Amniotic stem cell (primary cell): ENCODE results near the gene NCOA7.
"Not testable (repeated sequence)": the region's sequence is repeated elsewhere in the genome, so short reads cannot be mapped to it uniquely, and the experiment has no call there.

Experiments used
- DNase-seq: peaks from one replicate; lab custom pipeline; 2025; lab: John Stamatoyannopoulos, UW

The NCOA7 gene

DNA sequence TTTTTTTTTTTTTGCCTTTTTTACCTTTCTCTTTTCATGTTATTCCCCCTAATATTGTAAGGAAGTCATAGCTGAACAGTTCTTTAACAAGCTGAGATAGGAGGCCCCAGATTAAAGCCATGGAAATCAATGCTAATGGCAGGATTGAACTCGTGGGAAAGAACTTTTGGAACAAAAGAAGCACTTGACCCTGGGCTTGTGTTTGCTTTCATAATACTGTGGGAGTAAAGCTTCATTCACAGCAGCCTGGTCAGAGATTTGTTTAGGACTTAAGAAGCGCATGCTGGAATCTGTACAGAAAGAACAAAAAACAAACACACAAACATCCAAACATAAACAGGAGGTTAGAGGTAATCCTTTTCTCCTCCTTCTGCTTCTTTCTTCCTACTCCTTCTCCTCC lies 36.2 kb upstream of the NCOA7 start:
- DNase-seq = no peak

- DNase-seq = no peak
Measured at GRCh38 chr6:125759184-125759902, 31.4 kb upstream of the NCOA7 start.

DNA sequence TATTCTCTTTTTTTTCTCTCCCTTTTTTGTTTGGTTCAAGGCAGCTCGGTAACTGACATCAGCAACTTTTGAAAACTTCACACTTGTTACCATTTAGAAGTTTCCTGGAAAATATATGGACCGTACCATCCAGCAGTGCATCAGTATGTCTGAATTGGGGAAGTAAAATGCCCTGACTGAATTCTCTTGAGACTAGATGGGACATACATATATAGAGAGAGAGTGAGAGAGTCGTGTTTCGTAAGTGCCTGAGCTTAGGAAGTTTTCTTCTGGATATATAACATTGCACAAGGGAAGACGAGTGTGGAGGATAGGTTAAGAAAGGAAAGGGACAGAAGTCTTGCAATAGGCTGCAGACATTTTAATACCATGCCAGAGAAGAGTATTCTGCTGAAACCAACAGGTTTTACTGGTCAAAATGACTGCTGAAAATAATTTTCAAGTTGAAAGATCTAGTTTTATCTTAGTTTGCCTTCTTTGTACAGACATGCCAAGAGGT lies 30.8 kb upstream of the NCOA7 start:
- DNase-seq = no peak

DNA sequence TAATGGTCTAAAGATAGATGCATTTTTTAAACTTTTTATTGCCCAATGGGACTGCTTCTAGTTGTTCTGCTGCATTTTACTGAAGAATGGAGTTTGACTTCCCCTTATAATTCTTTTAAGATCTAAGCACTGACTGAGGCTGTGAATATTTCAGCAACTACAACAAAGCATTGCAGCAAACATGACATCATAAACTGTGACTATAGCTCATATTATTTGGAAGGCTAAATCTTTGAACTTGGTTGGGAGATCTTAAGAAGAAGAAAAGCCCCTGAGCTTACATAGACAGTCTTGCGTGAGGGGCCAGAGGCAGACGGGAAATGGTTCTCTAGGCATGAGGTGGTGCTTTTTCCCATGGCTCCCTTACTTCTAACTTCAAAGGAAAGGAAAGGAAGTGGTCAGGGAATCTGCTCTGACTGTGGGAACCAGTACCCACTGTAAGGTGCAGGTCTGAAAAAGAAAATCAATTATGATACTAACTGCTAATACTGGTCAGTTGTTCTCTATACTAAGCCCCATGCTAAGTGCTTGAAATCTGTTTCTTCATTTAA lies 26.6 kb upstream of the NCOA7 start:
- DNase-seq = no peak

DNA sequence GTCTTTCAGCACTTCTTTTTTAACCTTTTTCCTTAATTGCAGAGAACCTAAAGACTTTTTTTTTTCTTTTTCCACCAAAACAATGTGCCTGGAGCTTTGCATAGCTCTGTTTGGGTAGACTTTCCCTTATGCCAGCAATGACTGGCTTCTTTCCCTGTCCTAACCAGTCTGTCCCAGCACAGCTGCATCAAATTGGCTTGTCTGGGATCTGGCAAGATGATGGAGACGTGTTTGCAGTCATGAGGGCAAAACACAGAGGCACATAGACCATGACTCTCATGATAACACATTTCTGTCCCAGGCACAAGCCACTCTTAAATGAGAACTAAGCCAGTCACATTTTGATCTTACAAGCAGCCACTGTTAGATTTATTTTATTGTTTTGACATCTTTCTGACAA lies 24.8 kb upstream of the NCOA7 start:
- DNase-seq = no peak

- no peak for DNase-seq
Measured at GRCh38 chr6:125766641-125767040, 24.1 kb upstream of the NCOA7 start.

GRCh38 chr6:125769147-125769783 lies 21.5 kb upstream of the NCOA7 start:
- DNase-seq = no peak

DNA sequence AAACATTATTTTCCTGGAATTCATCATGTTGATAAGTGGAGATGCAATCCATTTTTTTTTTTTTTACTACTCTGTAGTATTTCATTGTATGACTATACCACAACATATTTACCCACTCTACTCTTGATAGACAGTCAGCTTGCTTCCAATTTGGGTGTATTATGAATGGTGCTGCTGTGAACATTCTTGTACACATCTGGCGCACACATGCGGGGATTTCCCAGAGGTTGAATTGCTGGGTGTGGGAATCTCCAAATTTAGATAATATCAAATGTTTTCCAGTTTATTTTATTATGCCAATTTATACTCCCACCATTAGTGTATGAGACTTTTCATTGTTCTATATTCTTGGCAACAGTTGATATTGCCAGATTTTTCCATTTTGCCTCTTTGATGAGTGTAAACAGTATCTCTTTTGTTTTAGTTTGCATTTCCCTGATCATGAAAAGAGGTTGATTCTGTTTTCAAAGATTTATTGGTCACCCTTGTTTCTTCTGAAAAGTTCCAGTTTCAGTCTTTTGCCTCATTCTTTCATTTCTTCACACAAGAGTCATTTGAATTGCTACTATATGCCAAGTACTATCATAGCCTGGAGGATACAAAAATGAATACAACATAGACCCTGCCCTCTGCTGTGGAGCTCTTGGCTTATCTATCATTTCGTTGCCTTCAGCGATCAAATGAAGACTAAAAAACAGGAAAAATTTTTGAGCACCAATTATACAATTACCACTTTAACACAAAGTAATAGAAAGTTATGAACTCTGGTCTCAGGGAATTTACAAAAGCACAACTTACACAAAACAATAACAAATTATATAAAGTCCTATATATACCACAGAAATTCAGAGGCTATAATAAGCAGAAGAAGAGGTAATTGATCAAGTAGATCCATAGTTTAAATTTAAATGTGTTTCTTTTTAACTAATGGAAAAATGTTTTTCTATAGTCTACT lies 17.1 kb upstream of the NCOA7 start:
- no peak for DNase-seq

DNA sequence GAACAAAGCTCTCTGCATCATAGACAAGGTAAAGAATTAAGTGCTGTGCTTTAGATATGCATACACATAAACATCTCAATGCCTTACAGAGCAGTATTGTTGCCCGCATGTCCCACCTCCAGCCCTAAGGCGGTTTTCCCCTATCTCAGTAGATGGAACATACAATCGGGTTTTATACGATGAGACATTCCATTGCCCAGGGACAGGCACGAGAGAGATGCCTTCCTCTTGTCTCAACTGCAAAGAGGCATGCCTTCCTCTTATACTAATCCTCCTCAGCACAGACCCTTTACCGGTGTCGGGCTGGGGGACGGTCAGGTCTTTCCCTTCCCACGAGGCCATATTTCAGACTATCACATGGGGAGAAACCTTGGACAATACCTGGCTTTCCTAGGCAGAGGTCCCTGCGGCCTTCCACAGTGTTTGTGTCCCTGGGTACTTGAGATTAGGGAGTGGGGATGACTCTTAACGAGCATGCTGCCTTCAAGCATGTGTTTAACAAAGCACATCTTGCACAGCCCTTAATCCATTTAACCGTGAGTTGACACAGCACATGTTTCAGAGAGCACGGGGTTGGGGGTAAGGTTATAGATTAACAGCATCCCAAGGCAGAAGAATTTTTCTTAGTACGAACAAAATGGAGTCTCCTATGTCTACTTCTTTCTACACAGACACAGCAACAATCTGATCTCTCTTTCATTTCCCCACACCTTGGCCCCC lies 14.5 kb upstream of the NCOA7 start:
- DNase-seq = not testable (repeated sequence)

GRCh38 chr6:125779924-125780539 lies 10.7 kb upstream of the NCOA7 start:
- DNase-seq = peak; percentile 85

DNA sequence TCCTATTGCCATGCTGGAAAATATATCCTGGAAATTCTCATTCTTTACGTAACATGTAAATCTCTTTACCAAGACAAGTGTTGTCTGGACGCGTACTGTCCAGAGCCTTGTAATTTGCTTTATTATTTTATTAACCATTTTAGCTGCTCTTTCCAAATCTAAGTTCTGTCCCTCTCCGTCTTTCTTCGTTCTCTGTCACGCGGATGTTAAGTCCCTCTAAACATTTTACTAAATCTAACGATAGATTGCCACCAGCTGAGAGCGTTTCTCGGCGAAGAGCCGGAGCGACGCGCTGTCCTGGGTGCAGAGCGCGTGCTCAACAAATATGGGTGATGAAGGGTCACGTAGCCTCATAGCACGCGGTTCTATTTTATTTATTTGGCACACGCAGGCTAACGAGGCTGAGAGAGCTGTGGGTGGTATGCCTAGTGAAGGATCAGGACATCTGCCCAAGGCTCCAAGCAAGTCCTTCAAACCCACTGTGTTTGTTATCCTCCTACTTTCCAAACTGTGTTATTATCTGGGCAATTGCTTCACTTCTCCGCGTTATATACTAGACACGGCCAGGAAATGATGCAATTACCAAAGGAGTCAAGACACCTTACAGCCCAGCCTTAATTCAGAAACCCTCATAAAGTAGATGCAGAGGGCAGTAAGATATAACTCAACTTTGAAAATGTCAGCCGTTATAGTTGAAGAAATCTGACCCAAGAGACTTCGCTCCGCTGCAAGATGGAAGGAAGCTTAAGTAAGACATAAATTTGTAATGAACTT lies 10.0 kb upstream of the NCOA7 start:
- DNase-seq = no peak

- DNase-seq = no peak
Measured at GRCh38 chr6:125781314-125781868, 9.4 kb upstream of the NCOA7 start.

DNA sequence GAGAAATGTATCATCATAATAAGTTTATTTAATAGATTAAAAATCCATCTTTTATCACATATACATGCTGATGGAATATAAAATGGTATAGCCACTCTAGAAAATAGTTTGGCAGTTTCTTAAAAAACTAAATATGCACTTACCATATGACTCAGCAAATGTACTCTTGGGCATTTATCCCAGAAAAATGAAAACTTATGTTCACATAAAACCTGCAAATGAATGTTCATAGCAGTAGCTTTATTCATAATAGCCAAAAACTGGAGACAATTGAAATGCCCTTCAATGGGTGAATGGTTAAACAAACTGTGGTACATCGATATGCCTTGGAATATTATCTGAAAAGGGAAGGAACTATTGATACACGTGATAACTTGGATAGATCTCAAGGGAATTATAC lies 6.4 kb upstream of the NCOA7 start:
- DNase-seq = no peak

GRCh38 chr6:125787791-125788190 lies 3.0 kb upstream of the NCOA7 start:
- DNase-seq = no peak

- DNase-seq = no peak
Measured at GRCh38 chr6:125789167-125789566, 1.6 kb upstream of the NCOA7 start.

- DNase-seq = no peak
Measured at GRCh38 chr6:125789576-125790357, 993 bp upstream of the NCOA7 start.

- DNase-seq = no peak
Measured at GRCh38 chr6:125791151-125791819, 525 bp downstream of the NCOA7 start.

GRCh38 chr6:125791820-125792165 lies 1.0 kb downstream of the NCOA7 start:
- DNase-seq = no peak

DNA sequence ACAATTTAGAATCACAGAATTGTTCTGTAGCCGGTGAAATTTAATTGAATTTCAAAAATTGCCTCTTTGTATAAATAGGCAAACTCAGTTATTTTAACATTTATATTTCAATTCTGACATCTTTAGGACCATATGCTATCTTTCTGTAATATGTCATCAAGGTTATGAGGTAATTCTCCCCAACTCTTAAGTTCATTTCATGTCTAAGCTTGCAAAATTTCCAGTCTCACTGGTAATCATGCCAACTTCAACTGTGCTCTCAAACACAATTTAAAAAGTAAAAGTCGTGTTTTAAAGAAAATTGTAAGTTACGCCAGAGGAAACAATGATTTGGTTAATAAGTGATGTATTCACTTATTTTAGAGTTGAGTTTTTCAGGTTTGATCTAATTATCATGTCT lies 1.4 kb downstream of the NCOA7 start:
- no peak for DNase-seq
